GM18868 (cell line): ENCODE results near the gene CBX8.

Source experiments
- ATAC-seq: cut with Tn5 transposase; IDR thresholded peaks from one replicate; pipeline ENCODE4 v1.9.1; 2021; ENCODE audit warnings: mild to moderate bottlenecking, moderate library complexity; ENCODE audit not compliant: unreplicated experiment

Gene CBX8

GRCh38 chr17:79808763-79809529, 12.1 kb upstream of the CBX8 start:
- no peak for ATAC-seq

GRCh38 chr17:79806863-79807720, 10.2 kb upstream of the CBX8 start:
- no peak for ATAC-seq

DNA sequence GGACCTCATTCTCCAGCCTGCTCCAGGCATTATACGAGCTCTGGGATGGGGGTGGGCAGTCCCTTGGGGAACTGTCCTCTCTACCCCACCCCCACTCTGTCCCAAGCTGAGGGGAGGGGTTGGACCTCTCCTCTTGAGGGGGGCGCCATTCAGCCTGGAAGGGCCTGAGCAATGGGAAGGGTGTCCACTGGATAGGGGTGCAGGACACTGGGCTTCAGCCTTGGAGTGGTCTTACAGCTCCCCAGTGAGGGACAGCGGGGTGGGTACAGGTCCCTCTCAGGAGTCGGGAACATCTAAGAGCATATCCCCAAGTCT, 9.5 kb upstream of the CBX8 start:
- no peak for ATAC-seq

DNA sequence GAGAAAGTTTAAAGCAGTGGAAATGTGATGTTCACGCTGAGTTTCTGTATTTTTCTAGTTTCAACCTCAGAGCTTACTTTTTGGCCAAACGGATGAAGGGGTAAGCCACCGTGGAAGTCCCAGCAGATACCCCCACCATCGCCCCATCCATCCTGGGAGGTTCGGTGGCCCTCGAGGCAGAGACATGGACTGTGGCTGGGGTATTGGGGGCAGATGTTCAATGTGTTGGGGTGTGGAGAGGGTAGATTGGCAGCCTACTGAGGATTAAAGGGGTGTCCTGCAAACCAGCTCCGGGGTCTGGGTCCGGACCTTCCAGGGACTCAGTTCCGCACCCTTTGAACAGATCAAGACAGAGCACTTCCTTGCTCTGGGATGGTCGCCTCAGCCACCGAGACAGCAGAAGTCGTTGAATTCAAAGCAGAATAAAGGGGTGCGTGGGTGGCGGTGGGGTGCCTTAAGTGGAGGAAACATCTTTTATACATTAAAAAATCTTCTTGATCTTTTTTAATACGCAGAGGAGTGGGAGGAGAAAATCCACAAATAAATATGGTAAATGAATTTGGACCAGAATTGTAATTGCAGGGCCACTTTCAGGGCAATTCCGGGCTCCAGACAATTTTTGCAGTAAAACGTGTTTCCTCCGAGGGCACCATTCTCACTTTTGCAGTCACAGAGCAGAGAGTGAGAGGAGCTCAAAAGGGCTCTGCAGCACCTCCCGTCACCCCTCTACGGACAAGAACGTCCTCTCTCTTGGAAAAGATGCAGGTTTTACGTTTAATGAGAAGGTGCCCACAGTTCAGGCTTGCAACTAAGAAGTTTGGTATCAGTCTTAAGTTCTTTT, 8.2 kb upstream of the CBX8 start:
- ATAC-seq, result no peak

- ATAC-seq, result peak; percentile 61
Observed at GRCh38 chr17:79803997-79804855, 7.3 kb upstream of the CBX8 start.

- no peak for ATAC-seq
Observed at GRCh38 chr17:79803421-79803996, 6.6 kb upstream of the CBX8 start.

- ATAC-seq, result no peak
Observed at GRCh38 chr17:79802736-79803420, 6.0 kb upstream of the CBX8 start.

GRCh38 chr17:79802039-79802735, 5.3 kb upstream of the CBX8 start:
- ATAC-seq, result no peak

DNA sequence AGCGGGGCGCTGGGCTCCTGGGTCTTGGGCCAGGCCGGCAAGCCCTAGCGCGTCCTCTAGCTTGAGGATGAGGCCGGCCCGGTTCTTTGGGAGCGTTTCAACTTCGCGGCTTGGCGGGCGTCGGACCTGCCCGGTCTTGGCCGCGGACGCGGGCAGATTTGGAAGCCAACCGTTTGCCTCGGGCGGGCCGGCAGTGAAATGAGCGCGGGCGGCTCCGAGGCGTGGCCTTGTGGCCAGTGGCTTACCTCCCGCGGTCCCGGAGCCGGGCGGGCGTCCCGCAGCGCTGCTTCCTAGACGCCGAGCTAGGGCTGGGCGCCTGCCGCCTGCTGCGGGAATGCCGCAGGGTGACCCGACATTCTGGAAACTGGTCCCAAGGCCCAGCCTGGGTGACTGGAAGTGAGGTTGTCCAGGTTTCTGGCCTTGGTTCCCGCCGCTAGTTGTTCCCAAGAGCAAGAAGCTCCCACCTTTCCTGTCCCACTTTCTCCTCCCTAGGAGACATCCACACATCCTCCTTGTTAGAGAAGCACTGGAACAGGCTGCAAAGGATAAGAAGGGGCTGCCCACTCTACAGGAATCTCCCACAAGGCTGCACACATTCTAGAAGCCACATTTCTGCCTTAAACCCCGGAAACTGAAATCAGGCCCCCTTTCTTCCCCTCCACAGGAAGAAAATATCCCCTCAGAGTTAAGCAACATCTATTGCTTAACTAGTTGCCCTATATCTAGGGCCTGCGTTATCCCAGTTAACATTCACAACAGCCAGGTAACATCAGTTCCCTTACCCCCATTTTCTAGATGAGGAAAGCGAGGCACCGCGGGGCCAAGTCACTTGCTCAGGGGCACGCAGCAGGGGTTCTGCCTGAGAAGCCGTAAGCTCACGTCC, 4.5 kb upstream of the CBX8 start:
- no peak for ATAC-seq

DNA sequence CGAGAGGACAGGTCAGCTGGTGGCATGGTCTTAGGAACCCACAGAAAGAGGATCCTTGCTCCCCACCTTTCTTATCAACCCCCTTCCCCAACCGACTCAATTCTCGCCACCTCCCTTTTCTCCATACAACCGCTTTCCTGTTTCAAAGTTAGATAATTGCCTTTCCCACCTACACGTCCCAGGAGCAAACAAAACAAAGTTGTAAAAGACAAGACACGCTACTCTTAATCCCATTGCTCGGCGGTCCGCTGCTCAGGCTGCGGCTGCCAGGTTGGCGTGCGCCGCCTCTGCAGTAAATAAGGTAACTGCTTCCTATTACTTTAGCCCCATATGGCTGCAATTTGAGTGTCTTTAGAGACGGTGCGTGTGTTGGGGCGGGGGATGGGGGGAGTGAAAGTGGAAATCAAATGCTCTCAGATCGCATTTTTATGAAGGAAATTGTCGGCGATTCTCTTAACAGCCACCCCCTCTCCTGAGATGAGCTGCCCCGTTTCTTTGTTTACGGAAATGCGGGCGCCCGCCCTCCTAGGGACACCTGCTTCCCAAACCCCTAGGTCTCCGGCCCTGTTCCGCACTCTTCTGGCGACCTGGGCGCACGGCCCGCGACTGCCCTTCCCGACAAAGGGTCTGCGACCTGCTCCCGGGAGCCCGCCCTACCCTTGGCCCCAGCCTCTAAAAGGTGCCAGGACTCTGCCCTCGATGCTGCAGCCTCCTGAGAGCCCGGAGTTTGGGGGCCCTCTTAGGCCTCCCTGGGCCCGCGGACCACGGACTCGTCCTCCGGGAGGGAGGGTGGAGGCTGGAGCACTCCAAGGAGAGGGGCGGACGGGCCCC, 3.7 kb upstream of the CBX8 start:
- no peak for ATAC-seq

- ATAC-seq, result no peak
Observed at GRCh38 chr17:79799538-79800324, 2.9 kb upstream of the CBX8 start.

DNA sequence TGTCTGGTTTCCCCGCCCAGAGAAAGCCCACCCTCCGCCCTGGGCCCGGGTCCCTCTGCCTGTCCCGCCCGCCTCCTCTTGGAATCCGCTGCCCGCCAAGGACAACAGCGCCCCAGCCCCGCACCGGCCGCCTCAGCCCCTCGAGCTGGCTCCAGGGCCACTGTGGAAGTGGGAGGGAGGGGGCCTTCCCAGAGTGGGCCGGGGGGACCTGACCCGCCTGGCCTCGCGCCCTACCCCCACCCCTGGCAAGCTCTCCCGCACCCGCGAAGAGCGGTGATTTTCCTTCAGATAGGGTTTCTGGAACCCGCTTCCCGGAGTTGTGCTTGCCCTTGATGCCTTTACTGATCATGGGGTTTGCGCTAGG, 2.3 kb upstream of the CBX8 start:
- ATAC-seq, result no peak

DNA sequence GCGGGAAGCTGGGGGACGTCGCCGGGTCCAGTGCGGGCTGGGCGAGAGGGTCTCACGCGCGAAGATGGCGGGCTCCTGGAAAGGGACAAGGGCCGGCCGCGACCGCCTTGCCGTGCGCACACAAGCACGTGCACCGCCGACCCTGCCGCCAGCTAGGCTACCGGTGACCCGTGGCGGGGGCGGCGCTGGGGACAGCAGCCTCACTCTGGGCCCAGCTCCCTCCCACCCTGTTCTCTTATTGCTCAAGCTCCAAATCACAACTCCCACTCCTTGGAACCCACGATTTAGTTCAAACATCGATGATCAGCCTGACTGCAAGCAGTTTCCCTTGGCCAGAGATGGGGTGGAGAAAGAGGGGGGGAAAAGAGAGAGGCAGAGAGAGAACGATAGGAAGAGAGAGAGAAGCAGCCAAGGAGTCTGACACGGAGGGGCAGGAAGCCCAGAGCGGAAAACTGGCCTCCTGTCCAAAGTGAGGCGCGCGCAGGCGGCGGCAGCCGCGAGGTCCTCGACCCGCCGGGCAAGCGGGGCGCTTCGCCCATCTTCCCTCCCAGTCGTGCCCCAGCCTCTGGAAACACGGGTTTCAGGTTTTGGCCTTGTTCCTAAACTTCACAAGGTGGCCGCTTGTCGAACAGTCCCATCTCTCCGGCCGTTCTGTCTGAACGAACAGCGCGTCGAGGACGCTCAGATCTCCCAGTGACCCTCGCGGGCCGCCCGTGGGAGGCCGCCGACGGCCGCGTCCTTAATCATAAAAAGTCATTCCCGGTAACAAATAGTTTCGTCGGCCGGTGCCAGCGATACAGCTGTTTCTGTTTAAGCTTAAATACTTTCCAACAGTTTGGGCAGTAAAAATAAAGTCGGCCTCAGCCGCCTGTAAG, 1.7 kb upstream of the CBX8 start:
- no peak for ATAC-seq

- peak; percentile 7 for ATAC-seq
Observed at GRCh38 chr17:79797492-79798298, 818 bp upstream of the CBX8 start.

DNA sequence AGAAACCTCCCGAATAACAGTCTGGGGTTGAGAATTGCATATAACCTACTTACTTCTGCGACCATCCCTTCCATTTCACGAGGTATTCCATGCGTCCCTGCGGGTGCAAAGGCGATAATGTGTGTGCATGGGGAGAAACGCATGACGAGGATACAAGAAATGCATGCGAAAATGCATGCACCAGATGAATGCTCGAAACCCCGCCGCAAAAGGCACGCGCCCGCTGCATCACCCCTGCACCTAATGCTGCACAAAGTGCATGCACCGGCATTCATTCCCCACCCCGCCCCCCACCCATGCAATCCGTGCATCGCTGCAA, 474 bp downstream of the CBX8 start:
- ATAC-seq, result no peak
